LNCAP (cell line): ENCODE data around the gene CLEC1A.

Source experiments
- CTCF ChIP-seq: fragments of 450-650 bp; IDR thresholded peaks from 2 replicates; pipeline ENCODE4 v1.5.1; 2017; ENCODE audit warnings: mild to moderate bottlenecking

CLEC1A gene

GRCh38 chr12:10098791-10099190 is at the start of gene CLEC1A:
CLEC1A (minus strand) TSS chr12:10098985; CDS start chr12:10098922, 63 bp downstream.
- no peak for TF ChIP-seq CTCF

- no peak for TF ChIP-seq CTCF
These were observed 49.1 kb upstream of the CLEC1A start for GRCh38 chr12:10147714-10148403.

- no peak for TF ChIP-seq CTCF
These were observed 44.3 kb upstream of the CLEC1A start for GRCh38 chr12:10142976-10143589.

GRCh38 chr12:10140001-10140400 is 41.2 kb upstream of the CLEC1A start:
- peak; percentile 55; the same call in 1 of the 2 replicates for TF ChIP-seq CTCF

GRCh38 chr12:10136637-10137205 is 37.9 kb upstream of the CLEC1A start:
- TF ChIP-seq CTCF: no peak

- no peak for TF ChIP-seq CTCF
These were observed 36.3 kb upstream of the CLEC1A start for GRCh38 chr12:10135126-10135525.

- TF ChIP-seq CTCF: no peak
These were observed 34.1 kb upstream of the CLEC1A start for GRCh38 chr12:10132850-10133370.
